Uterus (tissue), 4 donors: ENCODE data around the gene C16orf92. TPM values are rescaled to one million over a fixed set of nuclear protein-coding genes. Genes with fewer than 3 reads are reported as not detected.

Source experiments
- DNase-seq, 2 donors: peaks; one replicate each; pipeline ENCODE4 v3.0.0-alpha.2; 2019 to 2020
- H3K27ac ChIP-seq, 2 donors: fragments of 200-600 bp; sonication (generic); 1 replicate in 1 of 2; 2 replicates in 1 of 2; pipeline ENCODE4 v1.5.1; 2016 to 2018
- H3K27me3 ChIP-seq, 2 donors: fragments of 200-600 bp; sonication (generic); one replicate each; pipeline ENCODE4 v1.5.1; 2018 to 2019; ENCODE audit warnings: control low read depth in 1 of 2
- H3K36me3 ChIP-seq, 2 donors: fragments of 200-600 bp; sonication (generic); one replicate each; pipeline ENCODE4 v1.5.1; 2019; ENCODE audit warnings: control low read depth in 1 of 2
- H3K4me1 ChIP-seq, 2 donors: fragments of 200-600 bp; sonication (generic); one replicate each; pipeline ENCODE4 v1.5.1; 2018 to 2019; ENCODE audit warnings: control low read depth in 1 of 2
- H3K4me3 ChIP-seq, 2 donors: fragments of 200-600 bp; sonication (generic); 1 replicate in 1 of 2; 2 replicates in 1 of 2; pipeline ENCODE4 v1.5.1; 2018 to 2019; ENCODE audit warnings: mild to moderate bottlenecking in 1 of 2
- H3K9me3 ChIP-seq, 2 donors: fragments of 200-600 bp; sonication (generic); one replicate each; pipeline ENCODE4 v1.5.1; 2019; ENCODE audit warnings: control low read depth in 1 of 2
- CTCF ChIP-seq, 4 experiments: fragments of 200-600 bp in 2 of 4; fragments of 450-650 bp in 2 of 4; sonication (generic) in 2 of 4; IDR thresholded peaks; one replicate each; pipeline ENCODE4 v1.5.1; 2016 to 2019; ENCODE audit warnings: antibody characterized with exemption in 4 of 4, mild to moderate bottlenecking in 2 of 4, moderate library complexity in 1 of 4
- POLR2A ChIP-seq, 2 donors: fragments of 450-650 bp; IDR thresholded peaks; one replicate each; pipeline ENCODE4 v1.6.1; 2016; ENCODE audit warnings: antibody characterized with exemption in 2 of 2, mild to moderate bottlenecking in 1 of 2, moderate library complexity in 1 of 2
- intact Hi-C: fragments of 100-400 bp; cut with DNase I; formaldehyde crosslinking; loops from one replicate; pipeline ENCODE4 v1.15.1; 2023; ENCODE audit warnings: low total_unique reads
- total RNA-seq, 4 donors: library from RNA; depleted of rRNA in 3 of 4; stranded (reverse); fragments of >200 nt in 3 of 4; gene quantifications; one replicate each; pipeline versions ENCODE4 v1.1.0 to v1.2.4, GENCODE V29; 2014 to 2023
- donor health status: DM: yes; HTN: yes; CAD: no.

Gene C16orf92
- total RNA-seq, 4 donors from 2014 or later, result not detected

- intact Hi-C loops, result no loop called here
- Histone ChIP-seq H3K36me3 (no peaks in the 10 kb centered on the region), H3K27me3 (peaks cover 10 to 40% of the 10 kb centered on the region in 2 donors), H3K4me1 (no peaks in the 10 kb centered on the region), H3K27ac (no peak overlapping the region), H3K4me3 (no peak overlapping the region), H3K9me3 (no peaks in the 10 kb centered on the region)
- TF ChIP-seq POLR2A (IDR thresholded peaks at IDR 0.05) (no peak), CTCF (IDR thresholded peaks at IDR 0.05) (no peak)
- DNase-seq, result no peak
These were observed 5.6 kb downstream of the C16orf92 start for GRCh38 chr16:30028438-30029076.

GRCh38 chr16:30030011-30030685, 7.2 kb downstream of the C16orf92 start:
- DNase-seq, result no peak
- Histone ChIP-seq H3K27me3 (peaks cover 10 to 40% of the 10 kb centered on the region in 2 donors), H3K4me1 (no peaks in the 10 kb centered on the region), H3K9me3 (no peaks in the 10 kb centered on the region), H3K4me3 (no peak overlapping the region), H3K36me3 (no peaks in the 10 kb centered on the region), H3K27ac (no peak overlapping the region)
- no peak for TF ChIP-seq POLR2A (IDR thresholded peaks at IDR 0.05)
- TF ChIP-seq CTCF (IDR thresholded peaks at IDR 0.05), result no peak
- intact Hi-C loops, result no loop called here

GRCh38 chr16:30030841-30031413, 7.9 kb downstream of the C16orf92 start, which contains the start of gene TLCD3B:
Gene TLCD3B, minus strand, starts transcription at chr16:30031271. Its CDS starts 744 bp downstream, at chr16:30030527.
- H3K27me3 ChIP-seq, result peaks cover 10 to 40% of the 10 kb centered on the region in 2 donors
- no peak within 1 kb of the TSS for H3K4me3 ChIP-seq
- DNase-seq, result no peak
- H3K9me3 ChIP-seq, result no peaks in the 10 kb centered on the region
- H3K4me1 ChIP-seq, result no peaks in the 10 kb centered on the region
- no peak within 1 kb of the TSS for H3K27ac ChIP-seq
- H3K36me3 ChIP-seq, result no peaks in the 10 kb centered on the region
- TF ChIP-seq CTCF (IDR thresholded peaks at IDR 0.05), result no peak
- no peak for TF ChIP-seq POLR2A (IDR thresholded peaks at IDR 0.05)
- intact Hi-C loops, result no loop called here

- no peak for TF ChIP-seq POLR2A (IDR thresholded peaks at IDR 0.05)
- no peak for TF ChIP-seq CTCF (IDR thresholded peaks at IDR 0.05)
- peaks cover 10 to 40% of the 10 kb centered on the region in 2 donors for H3K27me3 ChIP-seq
- H3K4me1 ChIP-seq, result no peaks in the 10 kb centered on the region
- intact Hi-C loops, result no loop called here
- H3K9me3 ChIP-seq, result no peaks in the 10 kb centered on the region
- H3K4me3 ChIP-seq, result no peak overlapping the region
- H3K36me3 ChIP-seq, result no peaks in the 10 kb centered on the region
- no peak overlapping the region for H3K27ac ChIP-seq
- DNase-seq, result no peak
These were observed 8.5 kb downstream of the C16orf92 start for GRCh38 chr16:30031477-30031918.
